Adrenal gland (tissue), 5 donors: ENCODE measurements around the gene PEAR1.

Experiments
- POLR2A ChIP-seq, 2 donors: fragments of 450-650 bp; IDR thresholded peaks; one replicate each; pipeline ENCODE4 v1.6.1; 2017; ENCODE audit warnings: antibody characterized with exemption in 2 of 2, mild to moderate bottlenecking in 2 of 2, moderate library complexity in 1 of 2
- TF ChIP-seq, protein P1 (sequence below), 6 experiments: fragments of 450-650 bp in 4 of 6; fragments of 200-600 bp in 2 of 6; sonication (generic) in 1 of 6; IDR thresholded peaks; 1 replicate in 5 of 6; 2 replicates in 1 of 6; pipeline versions ENCODE4 v1.5.1 to v1.8.0; 2016 to 2021; ENCODE audit warnings: antibody characterized with exemption in 6 of 6, mild to moderate bottlenecking in 2 of 6, moderate library complexity in 1 of 6
- donor health status: DM: no; HTN: no; CAD: no.

GRCh38 chr1:156931211-156931952 lies 37.9 kb downstream of the PEAR1 start:
- TF ChIP-seq, protein P1, sequence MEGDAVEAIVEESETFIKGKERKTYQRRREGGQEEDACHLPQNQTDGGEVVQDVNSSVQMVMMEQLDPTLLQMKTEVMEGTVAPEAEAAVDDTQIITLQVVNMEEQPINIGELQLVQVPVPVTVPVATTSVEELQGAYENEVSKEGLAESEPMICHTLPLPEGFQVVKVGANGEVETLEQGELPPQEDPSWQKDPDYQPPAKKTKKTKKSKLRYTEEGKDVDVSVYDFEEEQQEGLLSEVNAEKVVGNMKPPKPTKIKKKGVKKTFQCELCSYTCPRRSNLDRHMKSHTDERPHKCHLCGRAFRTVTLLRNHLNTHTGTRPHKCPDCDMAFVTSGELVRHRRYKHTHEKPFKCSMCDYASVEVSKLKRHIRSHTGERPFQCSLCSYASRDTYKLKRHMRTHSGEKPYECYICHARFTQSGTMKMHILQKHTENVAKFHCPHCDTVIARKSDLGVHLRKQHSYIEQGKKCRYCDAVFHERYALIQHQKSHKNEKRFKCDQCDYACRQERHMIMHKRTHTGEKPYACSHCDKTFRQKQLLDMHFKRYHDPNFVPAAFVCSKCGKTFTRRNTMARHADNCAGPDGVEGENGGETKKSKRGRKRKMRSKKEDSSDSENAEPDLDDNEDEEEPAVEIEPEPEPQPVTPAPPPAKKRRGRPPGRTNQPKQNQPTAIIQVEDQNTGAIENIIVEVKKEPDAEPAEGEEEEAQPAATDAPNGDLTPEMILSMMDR (IDR thresholded peaks at IDR 0.05): no peak
- TF ChIP-seq POLR2A (IDR thresholded peaks at IDR 0.05): no peak
